Right lobe of liver (tissue), 6 donors: ENCODE measurements around the gene CELSR1. TPM values are rescaled to one million over a fixed set of nuclear protein-coding genes. Genes with fewer than 3 reads are reported as not detected.

Source experiments
- ATAC-seq, 4 donors: fragments of 200-7000 bp; cut with Tn5 transposase; one replicate each; pipeline ENCODE4 v1.9.1; 2020; ENCODE audit warnings: mild to moderate bottlenecking in 4 of 4, moderate library complexity in 4 of 4
- DNase-seq, 3 donors: peaks; one replicate each; pipeline ENCODE4 v3.0.0-alpha.2; 2020
- H3K27ac ChIP-seq, 3 donors: fragments of 200-600 bp; one replicate each; pipeline ENCODE4 v1.8.0; 2022
- H3K27me3 ChIP-seq, 2 donors: fragments of 200-600 bp; one replicate each; pipeline ENCODE4 v1.8.0; 2022
- H3K36me3 ChIP-seq, 4 donors: fragments of 200-600 bp; sonication (generic) in 1 of 4; one replicate each; pipeline versions ENCODE4 v1.5.1 to v1.8.0; 2017 to 2022; ENCODE audit warnings: control low read depth in 1 of 4
- H3K4me1 ChIP-seq, 4 donors: fragments of 200-600 bp; sonication (generic) in 1 of 4; one replicate each; pipeline versions ENCODE4 v1.5.1 to v1.8.0; 2017 to 2022; ENCODE audit warnings: control low read depth in 1 of 4
- H3K4me3 ChIP-seq, 3 donors: fragments of 200-600 bp; one replicate each; pipeline ENCODE4 v1.8.0; 2022
- H3K9me3 ChIP-seq, 4 donors: fragments of 200-600 bp; sonication (generic) in 1 of 4; one replicate each; pipeline versions ENCODE4 v1.5.1 to v1.8.0; 2017 to 2022; ENCODE audit warnings: control low read depth in 1 of 4
- CTCF ChIP-seq, 4 donors: fragments of 200-600 bp in 3 of 4; fragments of 450-650 bp in 1 of 4; IDR thresholded peaks; one replicate each; pipeline versions ENCODE4 v1.5.1 to v1.8.0; 2016 to 2022; ENCODE audit warnings: antibody characterized with exemption in 4 of 4, mild to moderate bottlenecking in 2 of 4
- POLR2A ChIP-seq: fragments of 450-650 bp; IDR thresholded peaks from one replicate; pipeline ENCODE4 v1.6.1; 2017; ENCODE audit warnings: antibody characterized with exemption, mild to moderate bottlenecking
- WGBS: methylation state at CpG from one replicate; pipeline ENCODE4 v1.1.6; 2018; ENCODE audit warnings: low coverage, low lambda C conversion rate; ENCODE audit not compliant: insufficient coverage; ENCODE audit errors: missing lambda C conversion rate; 5-methylcytosine and 5-hydroxymethylcytosine counted together
- intact Hi-C, 2 donors: fragments of 100-400 bp; cut with DNase I; formaldehyde crosslinking; loops; one replicate each; pipeline versions ENCODE4 v1.11.2 to v1.14.1; 2022
- total RNA-seq, 6 experiments: library from RNA; depleted of rRNA in 2 of 6; stranded (reverse); fragments of >200 nt in 2 of 6; fragmentation: NEBNext Ultra II Directional in 3 of 6; extraction: Animal tissue kit (Norgen Biotek cat#: 25700) in 3 of 6; gene quantifications; one replicate each; pipeline versions ENCODE4 v1.1.0 to v1.2.4, GENCODE V29; 2016 to 2023
- donor health status: DM: no; HTN: yes; CAD: no.
- donor health status: DM: no; HTN: no; CAD: no.
- donor health status: DM: no; HTN: no; CAD: no.
- donor health status: DM: no; HTN: yes; CAD: no.
- donor health status: DM: no; HTN: yes; CAD: no.

CELSR1 gene
- total RNA-seq, 6 experiments from 2014 or later: 2.9 to 8.2 (median 5.0) TPM

- WGBS: 20% methylated on average over 1 of the region's 23 CpGs
- no peak for ATAC-seq
- no peak for DNase-seq
Measured at GRCh38 chr22:46326066-46326680, 211.2 kb downstream of the CELSR1 start.

GRCh38 chr22:46323162-46323561 lies 214.3 kb downstream of the CELSR1 start:
- Histone ChIP-seq H3K4me3 (no peak overlapping the region), H3K4me1 (no peaks in the 10 kb centered on the region), H3K27me3 (no peaks in the 10 kb centered on the region), H3K27ac (no peak overlapping the region), H3K9me3 (no peaks in the 10 kb centered on the region), H3K36me3 (no peaks in the 10 kb centered on the region)
- no peak for ATAC-seq
- intact Hi-C loops: loop anchor here in 1 of 2 donors (10.0 kb wide), 1 partner anchor 328 kb away; no protein-coding TSS in a partner anchor
- WGBS: 98% methylated on average over 9 of the region's 19 CpGs
- TF ChIP-seq CTCF (IDR thresholded peaks at IDR 0.05) (no peak), POLR2A (no peak)
- DNase-seq: peak in 1 of 3 donors; percentile 44

More at GRCh38 chr22:46326066-46326680, 211.2 kb downstream of the CELSR1 start:
- TF ChIP-seq POLR2A: no peak
- TF ChIP-seq CTCF (IDR thresholded peaks at IDR 0.05): no peak
- H3K4me1 ChIP-seq: no peaks in the 10 kb centered on the region
- no peaks in the 10 kb centered on the region for H3K9me3 ChIP-seq
- no peaks in the 10 kb centered on the region for H3K27me3 ChIP-seq
- H3K27ac ChIP-seq: no peak overlapping the region
- intact Hi-C loops: loop anchor here in 1 of 2 donors (10.0 kb wide), 1 partner anchor 331 kb away; no protein-coding TSS in a partner anchor
- H3K4me3 ChIP-seq: no peak overlapping the region
- no peaks in the 10 kb centered on the region for H3K36me3 ChIP-seq

GRCh38 chr22:46322711-46323110 lies 214.7 kb downstream of the CELSR1 start:
- intact Hi-C loops: loop anchor here in 1 of 2 donors (10.0 kb wide), 1 partner anchor 328 kb away; no protein-coding TSS in a partner anchor
- H3K4me1 ChIP-seq: no peaks in the 10 kb centered on the region
- no peaks in the 10 kb centered on the region for H3K9me3 ChIP-seq
- H3K27me3 ChIP-seq: no peaks in the 10 kb centered on the region
- H3K27ac ChIP-seq: no peak overlapping the region
- ATAC-seq (no peak), DNase-seq (no peak)
- TF ChIP-seq POLR2A (no peak), CTCF (IDR thresholded peaks at IDR 0.05) (no peak)
- no peaks in the 10 kb centered on the region for H3K36me3 ChIP-seq
- no peak overlapping the region for H3K4me3 ChIP-seq
- 100% methylated on average over 1 of the region's 15 CpGs for WGBS

GRCh38 chr22:46320716-46321386 lies 216.6 kb downstream of the CELSR1 start:
- no peaks in the 10 kb centered on the region for H3K36me3 ChIP-seq
- ATAC-seq: no peak
- WGBS: 98% methylated on average over 10 of the region's 20 CpGs
- no peak overlapping the region for H3K4me3 ChIP-seq
- no peak overlapping the region for H3K27ac ChIP-seq
- no peaks in the 10 kb centered on the region for H3K4me1 ChIP-seq
- intact Hi-C loops: loop anchor here in 1 of 2 donors (10.0 kb wide), 1 partner anchor 326 kb away; no protein-coding TSS in a partner anchor
- TF ChIP-seq POLR2A (no peak), CTCF (IDR thresholded peaks at IDR 0.05) (no peak)
- DNase-seq: no peak
- no peaks in the 10 kb centered on the region for H3K9me3 ChIP-seq
- no peaks in the 10 kb centered on the region for H3K27me3 ChIP-seq
